ENCODE data around the gene POR. TPM values are rescaled to one million over a fixed set of nuclear protein-coding genes. Genes with fewer than 3 reads are reported as not detected.

The POR gene
- total RNA-seq, 1 donor from 2014 or later = 88.6 TPM

DNA sequence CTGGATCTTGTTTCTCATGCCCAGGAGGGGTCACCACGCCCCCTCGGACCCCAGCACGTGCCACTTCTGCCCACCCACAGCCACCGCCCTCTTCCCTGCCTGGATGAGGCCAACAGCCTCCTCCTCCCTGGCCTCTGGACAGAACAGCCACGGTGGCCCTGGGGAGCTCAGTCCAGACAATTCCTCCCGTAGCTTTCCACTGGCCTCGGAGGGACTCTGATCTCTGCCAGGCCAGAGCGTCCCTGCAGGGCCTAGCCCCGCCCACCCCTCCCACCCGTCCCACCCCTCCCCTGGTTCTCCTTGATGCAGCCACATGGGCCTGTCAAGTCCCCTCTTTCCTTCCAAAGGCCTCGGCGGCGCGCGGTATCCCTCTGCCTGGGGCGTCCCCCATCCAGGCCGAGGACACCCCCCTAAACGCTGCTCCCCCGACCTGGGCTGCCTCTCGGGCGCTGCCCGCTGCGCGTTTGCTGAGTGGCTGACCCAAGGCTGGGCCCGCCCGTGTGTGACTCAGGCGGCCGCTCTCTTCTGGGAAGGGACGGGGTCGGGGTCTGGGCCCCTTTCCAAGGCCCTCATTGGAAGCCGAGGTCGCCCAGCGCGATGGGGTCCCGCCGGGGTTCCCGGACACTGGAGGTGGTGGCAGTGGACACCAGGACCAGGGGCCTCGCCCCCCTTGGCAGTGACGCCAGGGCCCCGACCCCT lies 78.9 kb downstream of the POR start:
- H3K27ac Mint-ChIP-seq = no peak overlapping the region

DNA sequence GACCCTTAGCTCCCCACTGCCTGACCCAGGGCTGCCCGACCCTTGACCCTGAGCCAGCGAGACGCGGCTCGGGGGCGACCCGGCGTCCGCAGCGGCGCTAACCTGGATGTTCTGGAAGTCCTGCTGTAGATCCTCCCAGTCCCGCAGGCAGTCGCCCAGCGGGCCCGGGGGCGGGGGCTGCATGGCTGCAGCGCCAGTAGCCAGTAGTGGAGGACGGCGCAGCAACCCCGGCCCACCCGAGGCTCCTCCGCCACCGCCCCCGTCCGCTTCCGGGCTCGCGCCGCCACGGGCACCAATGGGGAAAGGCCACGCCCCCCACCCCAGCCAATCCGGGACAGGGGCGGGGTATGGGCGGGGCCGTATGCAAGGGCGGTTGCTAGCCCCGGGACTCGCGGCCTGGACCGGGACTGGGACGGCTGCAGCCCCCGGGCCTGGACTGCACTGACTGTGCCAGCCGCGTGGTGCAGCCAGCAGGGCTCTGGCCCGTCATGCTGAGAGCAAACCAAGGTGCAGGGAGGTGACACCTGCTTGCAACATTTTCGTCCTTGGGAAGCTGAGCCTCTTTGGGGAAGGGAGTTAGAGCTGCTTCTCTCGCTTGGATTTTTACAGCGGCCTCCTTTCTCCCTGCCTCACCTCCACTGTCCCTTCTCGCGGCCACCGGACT lies 79.6 kb downstream of the POR start, which contains the start of gene TMEM120A:
Gene TMEM120A, minus strand, starts transcription at position 208 of the 664 bp plus-strand sequence. Its CDS starts 25 bp downstream, at position 183.
- Mint-ChIP-seq H3K27ac (peak within 1 kb of the TSS; percentile 64), H3K4me1 (peaks cover 11% of the 10 kb centered on the region), H3K4me3 (peak within 1 kb of the TSS; percentile 69), H3K9me3 (no peaks in the 10 kb centered on the region), H3K36me3 (peaks cover 24% of the 10 kb centered on the region), H3K27me3 (ENCODE audit: low read depth) (no peaks in the 10 kb centered on the region)
- peak; percentile 94 to 96 for DNase-seq (ENCODE audit: low spot score in 2 of 2, unreplicated experiment in 2 of 2)
- TF ChIP-seq, protein P1, sequence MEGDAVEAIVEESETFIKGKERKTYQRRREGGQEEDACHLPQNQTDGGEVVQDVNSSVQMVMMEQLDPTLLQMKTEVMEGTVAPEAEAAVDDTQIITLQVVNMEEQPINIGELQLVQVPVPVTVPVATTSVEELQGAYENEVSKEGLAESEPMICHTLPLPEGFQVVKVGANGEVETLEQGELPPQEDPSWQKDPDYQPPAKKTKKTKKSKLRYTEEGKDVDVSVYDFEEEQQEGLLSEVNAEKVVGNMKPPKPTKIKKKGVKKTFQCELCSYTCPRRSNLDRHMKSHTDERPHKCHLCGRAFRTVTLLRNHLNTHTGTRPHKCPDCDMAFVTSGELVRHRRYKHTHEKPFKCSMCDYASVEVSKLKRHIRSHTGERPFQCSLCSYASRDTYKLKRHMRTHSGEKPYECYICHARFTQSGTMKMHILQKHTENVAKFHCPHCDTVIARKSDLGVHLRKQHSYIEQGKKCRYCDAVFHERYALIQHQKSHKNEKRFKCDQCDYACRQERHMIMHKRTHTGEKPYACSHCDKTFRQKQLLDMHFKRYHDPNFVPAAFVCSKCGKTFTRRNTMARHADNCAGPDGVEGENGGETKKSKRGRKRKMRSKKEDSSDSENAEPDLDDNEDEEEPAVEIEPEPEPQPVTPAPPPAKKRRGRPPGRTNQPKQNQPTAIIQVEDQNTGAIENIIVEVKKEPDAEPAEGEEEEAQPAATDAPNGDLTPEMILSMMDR (IDR thresholded peaks at IDR 0.05; ENCODE audit: unreplicated experiment) = no peak

More for the DNA sequence above, 78.9 kb downstream of the POR start:
- TF ChIP-seq, protein P1 (IDR thresholded peaks at IDR 0.05; ENCODE audit: unreplicated experiment) = no peak
- H3K9me3 Mint-ChIP-seq = no peaks in the 10 kb centered on the region
- H3K36me3 Mint-ChIP-seq = peaks cover 21% of the 10 kb centered on the region
- peak overlapping the region; percentile 69 for H3K4me3 Mint-ChIP-seq
- peaks cover 13% of the 10 kb centered on the region for H3K4me1 Mint-ChIP-seq
- DNase-seq (ENCODE audit: low spot score in 2 of 2, unreplicated experiment in 2 of 2) = no peak
- no peaks in the 10 kb centered on the region for H3K27me3 Mint-ChIP-seq (ENCODE audit: low read depth)

DNA sequence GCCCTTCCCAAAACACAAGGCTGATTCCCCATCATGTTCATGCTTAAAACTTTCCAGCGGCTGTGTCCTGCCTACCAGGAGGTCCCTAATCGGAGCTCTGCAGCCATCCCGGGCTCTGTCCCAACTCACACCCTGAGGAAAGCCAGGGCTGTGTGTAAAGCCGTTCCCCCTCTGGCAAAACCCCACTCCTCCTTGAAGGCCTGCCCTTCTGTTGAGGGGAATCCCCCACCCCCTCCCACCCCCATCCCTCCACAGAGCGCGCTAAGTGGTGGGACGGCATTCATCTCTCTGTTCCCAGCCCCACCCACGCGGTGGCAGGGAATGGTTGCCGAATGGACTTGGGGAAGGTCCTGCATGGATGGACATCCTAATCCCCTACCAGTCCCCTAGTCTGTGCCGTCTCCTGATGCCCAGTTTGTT lies 80.1 kb downstream of the POR start:
- no peaks in the 10 kb centered on the region for H3K27me3 Mint-ChIP-seq (ENCODE audit: low read depth)
- TF ChIP-seq, protein P1 (IDR thresholded peaks at IDR 0.05; ENCODE audit: unreplicated experiment) = no peak
- peak overlapping the region; percentile 64 for H3K4me3 Mint-ChIP-seq
- H3K27ac Mint-ChIP-seq = peak overlapping the region; percentile 64
- peaks cover 24% of the 10 kb centered on the region for H3K36me3 Mint-ChIP-seq
- H3K4me1 Mint-ChIP-seq = peaks cover 8% of the 10 kb centered on the region
- no peaks in the 10 kb centered on the region for H3K9me3 Mint-ChIP-seq
- no peak for DNase-seq (ENCODE audit: low spot score in 2 of 2, unreplicated experiment in 2 of 2)

DNA sequence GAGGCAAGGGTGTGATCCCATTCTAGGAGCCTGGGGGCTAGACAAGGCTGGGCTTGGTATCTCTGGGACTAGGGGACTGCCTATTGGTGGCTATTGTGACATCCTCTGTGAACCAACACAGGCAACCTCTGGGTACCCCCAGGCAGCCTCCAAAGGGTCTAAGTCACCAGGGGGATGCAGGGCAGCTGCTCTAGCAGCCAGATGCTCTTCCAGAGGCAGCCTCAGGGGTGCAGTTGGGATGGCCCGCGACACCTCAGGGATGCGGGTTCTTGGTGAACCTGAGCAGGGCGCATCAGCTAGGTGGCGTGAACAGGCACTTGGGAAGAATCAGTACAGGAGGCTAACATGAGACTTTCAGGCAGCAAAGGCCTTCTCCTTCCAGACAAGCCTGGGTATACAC lies 81.0 kb downstream of the POR start:
- H3K9me3 Mint-ChIP-seq = no peaks in the 10 kb centered on the region
- peaks cover 24% of the 10 kb centered on the region for H3K36me3 Mint-ChIP-seq
- no peak for DNase-seq (ENCODE audit: low spot score in 2 of 2, unreplicated experiment in 2 of 2)
- no peak overlapping the region for H3K27ac Mint-ChIP-seq
- peaks cover 2% of the 10 kb centered on the region for H3K4me1 Mint-ChIP-seq
- TF ChIP-seq, protein P1 (IDR thresholded peaks at IDR 0.05; ENCODE audit: unreplicated experiment) = no peak
- H3K4me3 Mint-ChIP-seq = no peak overlapping the region
- H3K27me3 Mint-ChIP-seq (ENCODE audit: low read depth) = no peaks in the 10 kb centered on the region

DNA sequence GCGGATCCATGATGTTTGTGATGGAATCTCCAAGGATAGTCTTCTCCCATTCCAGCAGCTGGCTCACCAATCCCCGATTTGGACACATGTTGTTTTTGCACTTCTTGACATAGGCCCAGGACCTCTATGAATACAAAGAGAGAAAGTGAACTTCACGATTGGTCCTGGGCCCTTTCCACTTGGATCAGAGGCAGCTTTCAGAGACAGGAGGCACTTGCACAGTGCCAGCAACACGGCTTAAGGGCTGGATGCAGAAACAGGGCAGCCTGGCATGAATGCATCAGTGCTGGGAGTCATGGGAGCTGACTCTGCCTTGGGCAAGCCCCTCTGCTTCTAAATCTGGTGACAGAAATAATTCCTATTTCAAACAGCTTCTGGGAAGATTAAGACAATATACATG lies 81.5 kb downstream of the POR start:
- Mint-ChIP-seq H3K36me3 (peaks cover 26% of the 10 kb centered on the region), H3K27me3 (ENCODE audit: low read depth) (no peaks in the 10 kb centered on the region), H3K4me3 (no peak overlapping the region), H3K27ac (no peak overlapping the region), H3K4me1 (no peaks in the 10 kb centered on the region), H3K9me3 (no peaks in the 10 kb centered on the region)
- DNase-seq (ENCODE audit: low spot score in 2 of 2, unreplicated experiment in 2 of 2) = no peak
- TF ChIP-seq, protein P1 (IDR thresholded peaks at IDR 0.05; ENCODE audit: unreplicated experiment) = no peak

Measured in mesothelial cell of epicardium (in vitro differentiated cells).